ENCODE data around the gene ACSF2. TPM values are rescaled to one million over a fixed set of nuclear protein-coding genes. Genes with fewer than 3 reads are reported as not detected.

ACSF2 gene
- total and polyA plus RNA-seq, 2 of the 13 experiments (the other 11 are each of a cell fraction or from before 2014, with no cell fraction given) = 87.3 to 109 TPM

DNA sequence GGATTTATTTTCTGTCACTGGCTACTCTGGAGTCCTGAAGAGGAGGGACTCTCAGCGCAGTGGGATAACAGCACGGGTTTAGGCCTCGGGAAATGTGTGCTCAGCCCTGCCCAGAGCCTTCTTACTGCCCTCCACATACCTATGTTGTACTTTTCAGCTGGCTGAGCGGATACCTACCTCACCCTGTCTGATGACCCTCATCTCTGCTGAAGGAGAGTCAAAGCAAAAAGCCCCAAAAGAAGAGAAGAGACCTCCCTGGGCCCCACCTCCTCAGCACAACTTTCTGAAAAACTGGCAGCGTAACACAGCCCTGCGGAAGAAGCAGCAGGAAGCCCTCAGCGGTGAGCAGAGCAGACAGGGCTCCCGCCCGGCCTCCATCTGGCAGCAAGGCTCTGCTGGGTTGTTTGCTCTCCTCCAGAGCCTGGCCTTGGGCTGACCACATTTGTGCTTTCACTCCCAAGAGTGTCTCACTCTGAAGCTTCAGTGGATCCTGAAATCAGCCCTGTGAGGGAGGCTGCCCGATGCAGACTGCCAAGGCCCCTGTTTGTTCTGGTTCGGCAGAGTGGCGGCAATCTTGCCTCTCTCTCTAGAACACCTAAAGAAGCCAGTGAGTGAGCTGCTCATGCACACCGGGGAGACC is 92.5 kb downstream of the ACSF2 start (continued):
- TF ChIP-seq NRL (CRISPR knock-in tag; IDR thresholded peaks at IDR 0.05; ENCODE audit: borderline replicate concordance) = peak; percentile 42; the same call in 1 of the 2 replicates
- no peak for TF ChIP-seq ZNF790 (CRISPR knock-in tag; IDR thresholded peaks at IDR 0.05; ENCODE audit: borderline replicate concordance)
- no peak for TF ChIP-seq THYN1 (CRISPR knock-in tag; IDR thresholded peaks at IDR 0.05; ENCODE audit: borderline replicate concordance, low read depth)
- TF ChIP-seq NFIB (CRISPR knock-in tag; IDR thresholded peaks at IDR 0.05; ENCODE audit: borderline replicate concordance) = no peak
- TF ChIP-seq PCBP1 (IDR thresholded peaks at IDR 0.05; ENCODE audit: borderline replicate concordance, low read depth, low read length) = no peak
- TF ChIP-seq ZNF10 (CRISPR knock-in tag; IDR thresholded peaks at IDR 0.05; ENCODE audit: borderline replicate concordance, low read depth) = no peak
- no peak for TF ChIP-seq ZC3H13 (CRISPR knock-in tag; IDR thresholded peaks at IDR 0.05)
- TF ChIP-seq ZBTB1 (CRISPR knock-in tag; IDR thresholded peaks at IDR 0.05; ENCODE audit: borderline replicate concordance) = no peak
- TF ChIP-seq, protein P1, sequence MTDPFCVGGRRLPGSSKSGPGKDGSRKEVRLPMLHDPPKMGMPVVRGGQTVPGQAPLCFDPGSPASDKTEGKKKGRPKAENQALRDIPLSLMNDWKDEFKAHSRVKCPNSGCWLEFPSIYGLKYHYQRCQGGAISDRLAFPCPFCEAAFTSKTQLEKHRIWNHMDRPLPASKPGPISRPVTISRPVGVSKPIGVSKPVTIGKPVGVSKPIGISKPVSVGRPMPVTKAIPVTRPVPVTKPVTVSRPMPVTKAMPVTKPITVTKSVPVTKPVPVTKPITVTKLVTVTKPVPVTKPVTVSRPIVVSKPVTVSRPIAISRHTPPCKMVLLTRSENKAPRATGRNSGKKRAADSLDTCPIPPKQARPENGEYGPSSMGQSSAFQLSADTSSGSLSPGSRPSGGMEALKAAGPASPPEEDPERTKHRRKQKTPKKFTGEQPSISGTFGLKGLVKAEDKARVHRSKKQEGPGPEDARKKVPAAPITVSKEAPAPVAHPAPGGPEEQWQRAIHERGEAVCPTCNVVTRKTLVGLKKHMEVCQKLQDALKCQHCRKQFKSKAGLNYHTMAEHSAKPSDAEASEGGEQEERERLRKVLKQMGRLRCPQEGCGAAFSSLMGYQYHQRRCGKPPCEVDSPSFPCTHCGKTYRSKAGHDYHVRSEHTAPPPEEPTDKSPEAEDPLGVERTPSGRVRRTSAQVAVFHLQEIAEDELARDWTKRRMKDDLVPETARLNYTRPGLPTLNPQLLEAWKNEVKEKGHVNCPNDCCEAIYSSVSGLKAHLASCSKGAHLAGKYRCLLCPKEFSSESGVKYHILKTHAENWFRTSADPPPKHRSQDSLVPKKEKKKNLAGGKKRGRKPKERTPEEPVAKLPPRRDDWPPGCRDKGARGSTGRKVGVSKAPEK (CRISPR knock-in tag; IDR thresholded peaks at IDR 0.05; ENCODE audit: borderline replicate concordance) = no peak
- no peak for TF ChIP-seq ZNF552 (CRISPR knock-in tag; IDR thresholded peaks at IDR 0.05; ENCODE audit: borderline replicate concordance)
- 0 out of 2 replicates have a peak, but pooled peaks have one; percentile 12 for TF ChIP-seq FOXA3 (CRISPR knock-in tag; IDR thresholded peaks at IDR 0.05)
- TF ChIP-seq, protein P2, sequence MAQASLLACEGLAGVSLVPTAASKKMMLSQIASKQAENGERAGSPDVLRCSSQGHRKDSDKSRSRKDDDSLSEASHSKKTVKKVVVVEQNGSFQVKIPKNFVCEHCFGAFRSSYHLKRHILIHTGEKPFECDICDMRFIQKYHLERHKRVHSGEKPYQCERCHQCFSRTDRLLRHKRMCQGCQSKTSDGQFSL (CRISPR knock-in tag; IDR thresholded peaks at IDR 0.05) = no peak
- peak; percentile 36; the same call in 1 of the 2 replicates for TF ChIP-seq SAP130 (CRISPR knock-in tag; IDR thresholded peaks at IDR 0.05; ENCODE audit: low read depth)
- peak; percentile 0; the same call in 1 of the 2 replicates for TF ChIP-seq SNAPC2 (CRISPR knock-in tag; IDR thresholded peaks at IDR 0.05)
- no peak for TF ChIP-seq ZNF674 (CRISPR knock-in tag; IDR thresholded peaks at IDR 0.05; ENCODE audit: low read depth)
- TF ChIP-seq SPEN (CRISPR knock-in tag; IDR thresholded peaks at IDR 0.05; ENCODE audit: low read depth) = 0 out of 2 replicates have a peak, but pooled peaks have one; percentile 49
- TF ChIP-seq ZBTB38 (CRISPR knock-in tag; IDR thresholded peaks at IDR 0.05) = no peak
- TF ChIP-seq, protein P3, sequence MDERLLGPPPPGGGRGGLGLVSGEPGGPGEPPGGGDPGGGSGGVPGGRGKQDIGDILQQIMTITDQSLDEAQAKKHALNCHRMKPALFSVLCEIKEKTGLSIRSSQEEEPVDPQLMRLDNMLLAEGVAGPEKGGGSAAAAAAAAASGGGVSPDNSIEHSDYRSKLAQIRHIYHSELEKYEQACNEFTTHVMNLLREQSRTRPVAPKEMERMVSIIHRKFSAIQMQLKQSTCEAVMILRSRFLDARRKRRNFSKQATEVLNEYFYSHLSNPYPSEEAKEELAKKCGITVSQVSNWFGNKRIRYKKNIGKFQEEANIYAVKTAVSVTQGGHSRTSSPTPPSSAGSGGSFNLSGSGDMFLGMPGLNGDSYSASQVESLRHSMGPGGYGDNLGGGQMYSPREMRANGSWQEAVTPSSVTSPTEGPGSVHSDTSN (CRISPR knock-in tag; IDR thresholded peaks at IDR 0.05) = no peak
- TF ChIP-seq, protein P4, sequence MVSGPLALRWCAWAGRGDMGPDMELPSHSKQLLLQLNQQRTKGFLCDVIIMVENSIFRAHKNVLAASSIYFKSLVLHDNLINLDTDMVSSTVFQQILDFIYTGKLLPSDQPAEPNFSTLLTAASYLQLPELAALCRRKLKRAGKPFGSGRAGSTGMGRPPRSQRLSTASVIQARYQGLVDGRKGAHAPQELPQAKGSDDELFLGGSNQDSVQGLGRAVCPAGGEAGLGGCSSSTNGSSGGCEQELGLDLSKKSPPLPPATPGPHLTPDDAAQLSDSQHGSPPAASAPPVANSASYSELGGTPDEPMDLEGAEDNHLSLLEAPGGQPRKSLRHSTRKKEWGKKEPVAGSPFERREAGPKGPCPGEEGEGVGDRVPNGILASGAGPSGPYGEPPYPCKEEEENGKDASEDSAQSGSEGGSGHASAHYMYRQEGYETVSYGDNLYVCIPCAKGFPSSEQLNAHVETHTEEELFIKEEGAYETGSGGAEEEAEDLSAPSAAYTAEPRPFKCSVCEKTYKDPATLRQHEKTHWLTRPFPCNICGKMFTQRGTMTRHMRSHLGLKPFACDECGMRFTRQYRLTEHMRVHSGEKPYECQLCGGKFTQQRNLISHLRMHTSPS (CRISPR knock-in tag; IDR thresholded peaks at IDR 0.05; ENCODE audit: low read depth) = no peak
- TF ChIP-seq, protein P5, sequence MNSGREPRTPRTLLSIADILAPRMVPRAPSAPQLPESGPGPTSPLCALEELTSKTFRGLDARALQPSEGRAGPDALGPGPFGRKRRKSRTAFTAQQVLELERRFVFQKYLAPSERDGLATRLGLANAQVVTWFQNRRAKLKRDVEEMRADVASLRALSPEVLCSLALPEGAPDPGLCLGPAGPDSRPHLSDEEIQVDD (CRISPR knock-in tag; IDR thresholded peaks at IDR 0.05; ENCODE audit: borderline replicate concordance) = no peak
- peak; percentile 26; the same call in 1 of the 2 replicates for TF ChIP-seq ZNF350 (CRISPR knock-in tag; IDR thresholded peaks at IDR 0.05; ENCODE audit: borderline replicate concordance, low read depth)
- no peak for TF ChIP-seq KAT7 (CRISPR knock-in tag; IDR thresholded peaks at IDR 0.05; ENCODE audit: borderline replicate concordance)
- TF ChIP-seq ZNF180 (CRISPR knock-in tag; IDR thresholded peaks at IDR 0.05; ENCODE audit: borderline replicate concordance, low read depth) = no peak
- TF ChIP-seq PHF20 (CRISPR knock-in tag; IDR thresholded peaks at IDR 0.05) = no peak

Data from HepG2 (cell line).